Right lung (tissue), 5 donors: Measurements from ENCODE around the gene PRDM16. TPM values are rescaled to one million over a fixed set of nuclear protein-coding genes. Genes with fewer than 3 reads are reported as not detected.
"Not testable (repeated sequence)": the region's sequence is repeated elsewhere in the genome, so short reads cannot be mapped to it uniquely, and the experiment has no call there.

Experiments
- DNase-seq, 2 donors: peaks; one replicate each; pipeline ENCODE4 v3.0.0-alpha.2; 2013
- polyA plus RNA-seq, 5 donors: library from polyadenylated mRNA; unstranded; fragments of 120-200 nt; gene quantifications; one replicate each; pipeline versions ENCODE4 v1.2.1 to v1.2.3, GENCODE V29; 2013; ENCODE audit warnings: inconsistent platforms in 1 of 5, low replicate concordance in 1 of 5; ENCODE audit not compliant: insufficient read length in 5 of 5, insufficient read depth in 1 of 5

PRDM16 gene
- polyA plus RNA-seq, 5 donors, result 9.8 to 16.0 (median 11.8) TPM

DNA sequence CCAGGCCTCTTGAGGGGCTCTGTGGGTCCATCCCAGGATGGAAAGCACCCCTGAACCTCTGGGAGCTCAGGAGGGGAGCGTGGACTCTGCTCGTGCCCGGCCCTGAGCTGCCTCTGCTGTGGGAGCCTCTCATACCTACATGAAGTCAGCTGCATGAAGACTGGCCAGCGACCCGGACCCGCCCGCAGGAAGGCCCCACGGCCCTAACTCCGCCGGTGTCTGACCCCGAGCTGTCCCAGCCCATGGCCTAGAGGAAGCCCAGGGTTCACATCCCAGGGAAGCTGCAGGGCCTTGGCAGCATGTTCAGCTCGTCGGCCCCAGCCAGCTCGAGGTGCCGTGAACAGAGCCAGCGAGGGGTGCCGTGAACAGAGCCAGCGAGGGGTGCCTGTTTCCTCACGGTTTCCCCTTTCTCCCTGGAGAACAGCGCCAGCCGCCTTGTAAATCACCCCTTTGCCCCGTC, 207.4 kb downstream of the PRDM16 start:
- no peak for DNase-seq

DNA sequence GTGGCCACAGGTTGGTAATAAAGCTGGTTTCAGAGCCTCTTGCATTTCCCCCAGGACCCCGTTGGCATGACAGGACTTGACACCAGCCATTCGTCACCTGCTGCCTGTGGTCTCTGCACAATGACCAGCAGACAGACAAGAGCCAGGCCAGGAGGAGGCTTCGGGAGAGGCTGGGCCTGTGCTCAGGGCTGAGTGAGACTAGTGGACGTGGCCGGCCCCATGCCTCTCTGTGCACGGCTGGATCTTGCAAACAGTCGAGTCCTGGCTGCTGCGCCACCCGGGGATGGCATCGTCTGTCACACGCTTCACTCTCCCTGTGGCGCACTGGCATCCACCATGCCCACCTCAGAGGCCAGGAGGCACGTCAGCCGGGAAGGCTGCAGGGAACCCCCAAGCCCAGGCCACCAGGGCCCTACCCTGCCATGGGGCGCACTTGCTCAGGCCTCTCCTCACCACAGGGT, 208.0 kb downstream of the PRDM16 start:
- no peak for DNase-seq

DNA sequence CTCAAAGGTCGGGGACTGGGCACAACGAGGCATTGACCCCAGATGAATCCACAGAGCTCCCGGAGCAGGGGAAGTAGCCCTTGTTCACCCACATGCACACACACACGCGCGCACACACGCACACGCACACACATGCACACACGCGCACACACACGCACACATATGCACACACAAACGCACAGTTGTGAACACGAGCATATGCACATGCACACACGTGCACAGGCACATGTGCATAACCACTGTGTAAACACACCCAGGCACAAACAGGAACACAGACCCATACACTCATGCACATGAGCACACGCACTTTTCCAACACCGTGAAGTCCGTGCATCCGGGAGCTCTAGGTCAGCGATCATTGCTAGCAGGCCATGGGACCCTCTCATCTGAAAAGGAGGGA, 208.6 kb downstream of the PRDM16 start:
- DNase-seq, result no peak

DNA sequence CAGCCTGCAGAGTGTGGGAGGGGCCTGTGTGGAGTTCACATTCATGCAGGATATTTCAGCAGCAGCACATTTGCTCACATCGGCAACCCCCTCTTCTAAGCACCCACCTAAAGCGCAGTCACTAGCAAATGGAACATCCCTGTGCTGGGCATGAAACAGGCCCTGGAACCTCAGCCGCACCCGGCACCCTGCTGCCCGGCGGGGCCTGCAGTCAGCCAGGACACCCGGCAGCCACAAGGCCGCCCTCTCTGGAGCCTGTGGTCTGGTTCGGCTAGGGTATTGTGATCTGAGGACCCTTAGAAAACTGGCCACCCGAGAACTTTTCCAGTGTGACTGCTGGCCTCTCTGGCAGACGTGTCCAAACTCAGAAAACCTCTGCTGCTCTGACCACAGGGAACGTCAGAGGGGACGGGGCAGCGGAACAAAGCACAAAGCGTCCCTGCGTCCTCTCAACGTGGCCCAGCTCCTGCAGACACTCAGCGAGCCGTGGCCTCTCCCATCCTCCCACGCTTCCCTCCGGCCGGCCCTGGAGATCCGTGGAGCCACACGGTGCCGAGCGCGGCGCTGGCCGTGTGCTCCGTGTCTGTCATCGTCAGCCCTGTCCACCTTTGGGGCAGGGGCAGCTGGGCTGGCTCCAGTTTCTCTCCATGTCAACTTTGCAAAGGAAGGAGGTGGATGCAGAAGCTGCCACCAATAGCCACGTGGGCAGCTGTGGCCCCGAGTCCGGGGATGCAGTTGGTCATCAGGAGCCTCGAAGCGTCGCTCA, 209.6 kb downstream of the PRDM16 start:
- DNase-seq, result no peak

DNA sequence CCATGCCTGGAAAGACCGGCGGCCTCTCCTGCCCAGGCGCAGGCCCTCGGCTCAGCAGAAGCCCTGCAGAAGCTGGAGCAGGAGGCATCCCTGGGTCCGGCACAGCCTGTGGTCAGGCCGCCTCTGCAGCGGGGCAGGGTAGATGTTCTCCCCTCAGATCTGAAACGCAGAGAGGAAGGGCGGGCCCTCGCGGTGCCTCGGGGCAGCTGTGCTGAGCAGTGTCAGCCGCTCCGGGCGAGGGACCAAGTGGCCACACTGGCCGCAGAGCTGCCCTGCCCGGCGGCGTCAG, 210.1 kb downstream of the PRDM16 start:
- DNase-seq, result no peak

DNA sequence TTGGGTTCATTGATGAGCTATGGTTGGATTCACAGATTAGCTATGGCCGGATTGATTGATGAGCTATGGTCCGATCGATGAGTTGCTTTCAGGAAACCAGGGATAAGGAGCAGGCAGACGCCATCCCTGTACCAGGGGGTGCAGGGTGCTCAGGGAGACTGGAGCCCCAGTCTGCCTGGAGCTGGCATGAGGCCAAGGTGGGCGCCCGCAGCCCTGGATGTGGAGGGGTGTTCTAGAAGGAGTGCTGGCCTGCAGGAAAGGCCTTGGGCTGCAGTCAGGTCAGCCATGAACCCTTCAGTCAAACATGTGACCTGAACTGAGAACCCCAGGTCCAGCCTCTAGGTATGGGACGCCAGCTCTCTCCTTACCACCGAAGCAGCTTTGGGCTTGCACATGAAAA, 212.7 kb downstream of the PRDM16 start:
- no peak for DNase-seq

DNA sequence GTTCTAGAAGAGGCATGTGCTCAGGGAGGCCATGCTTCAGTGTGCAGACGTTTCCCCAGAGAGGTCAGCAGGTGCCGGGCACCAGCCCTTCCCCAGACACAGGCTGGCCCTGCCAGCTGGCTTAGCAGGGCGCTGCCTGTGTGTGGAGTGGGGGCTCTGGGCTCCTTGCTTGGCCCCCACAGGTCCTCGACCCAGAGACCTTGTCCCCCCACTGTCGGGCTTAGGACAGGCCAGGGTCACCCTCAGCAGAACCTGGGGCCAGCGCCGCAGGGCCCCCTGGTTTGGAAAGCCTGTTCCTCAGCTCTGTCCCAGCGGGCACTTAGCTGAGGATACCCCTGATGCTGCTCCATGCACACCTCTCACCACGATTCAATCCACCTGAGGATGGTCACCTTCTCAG, 213.2 kb downstream of the PRDM16 start:
- no peak for DNase-seq

DNA sequence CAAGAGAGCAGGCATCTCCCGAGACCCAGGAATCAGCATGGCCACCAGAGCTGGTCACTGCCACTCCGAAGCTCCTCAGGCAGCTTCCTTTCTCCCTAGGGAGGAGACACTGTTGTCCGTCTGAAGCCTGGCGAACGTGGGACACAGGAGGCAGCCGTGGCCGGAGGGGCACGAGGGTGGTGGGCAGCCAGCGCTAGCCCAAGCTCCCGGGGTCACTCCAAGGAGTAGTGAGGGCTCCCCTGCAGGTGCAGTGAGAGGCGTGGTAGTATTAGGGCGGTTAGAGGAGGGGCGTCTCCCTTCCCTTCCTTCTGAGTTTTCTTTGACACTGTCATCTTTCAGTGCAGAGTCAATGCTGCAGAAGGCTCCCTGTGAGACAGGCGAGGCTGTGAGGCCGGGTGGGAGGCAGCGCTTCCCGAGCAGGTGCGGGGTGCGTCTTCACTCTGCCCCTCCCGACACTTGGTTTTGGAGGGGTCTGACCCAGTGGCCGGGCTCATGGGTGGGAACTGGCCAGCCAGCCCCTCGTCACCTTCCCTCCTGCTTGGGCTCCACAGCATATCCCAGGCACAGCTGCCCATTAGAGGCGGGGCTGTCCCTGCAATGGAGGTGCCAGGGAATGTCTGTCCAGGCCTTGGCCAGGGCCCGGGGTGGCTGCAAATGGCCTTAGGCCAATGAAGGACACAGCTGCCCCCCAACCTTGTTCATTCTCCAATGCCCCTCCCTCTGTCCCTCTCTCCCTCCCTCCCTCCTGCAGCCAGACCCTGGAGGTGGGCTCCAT, 213.8 kb downstream of the PRDM16 start:
- no peak for DNase-seq

DNA sequence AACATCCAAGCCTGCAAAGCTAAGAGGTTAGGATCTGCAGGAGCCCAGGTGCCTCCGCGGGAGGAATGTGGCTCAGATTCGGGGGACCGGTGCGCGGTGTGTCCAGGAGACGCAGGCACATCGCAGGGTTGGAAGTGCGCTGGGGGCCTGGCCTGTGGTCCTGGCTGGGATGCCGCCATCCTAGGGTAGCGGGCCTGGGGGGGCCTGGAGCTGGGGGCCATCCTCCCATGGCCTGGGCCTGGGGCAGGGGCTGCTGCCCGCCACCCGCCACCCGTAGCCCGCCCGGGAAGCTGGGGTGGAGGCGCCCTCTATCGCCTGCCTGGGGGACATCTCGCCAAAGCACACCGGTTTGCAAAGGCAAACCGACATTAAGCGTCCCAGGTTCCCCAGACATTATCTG, 214.8 kb downstream of the PRDM16 start:
- DNase-seq, result peak in 1 of 2 donors; percentile 25

DNA sequence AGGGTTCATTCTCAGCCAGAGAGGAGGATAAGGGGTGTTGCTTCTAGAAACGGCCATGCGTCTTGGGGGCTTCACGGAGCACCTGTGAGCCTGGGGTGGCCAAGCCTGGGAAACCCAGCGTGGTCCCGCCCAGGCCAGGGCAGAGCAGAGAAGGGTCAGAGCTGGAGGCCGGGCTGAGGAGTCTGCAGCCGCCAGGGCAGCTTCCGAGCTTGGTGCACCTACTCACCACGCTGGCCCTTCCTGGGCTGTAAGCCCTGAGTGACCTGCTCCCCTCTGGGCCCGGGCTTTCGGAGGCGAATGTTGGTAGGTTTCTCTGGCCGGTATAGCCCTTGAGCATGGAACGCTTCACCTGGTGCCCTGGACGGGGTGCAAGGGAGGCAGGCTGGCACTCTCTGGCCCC, 215.7 kb downstream of the PRDM16 start:
- no peak for DNase-seq

DNA sequence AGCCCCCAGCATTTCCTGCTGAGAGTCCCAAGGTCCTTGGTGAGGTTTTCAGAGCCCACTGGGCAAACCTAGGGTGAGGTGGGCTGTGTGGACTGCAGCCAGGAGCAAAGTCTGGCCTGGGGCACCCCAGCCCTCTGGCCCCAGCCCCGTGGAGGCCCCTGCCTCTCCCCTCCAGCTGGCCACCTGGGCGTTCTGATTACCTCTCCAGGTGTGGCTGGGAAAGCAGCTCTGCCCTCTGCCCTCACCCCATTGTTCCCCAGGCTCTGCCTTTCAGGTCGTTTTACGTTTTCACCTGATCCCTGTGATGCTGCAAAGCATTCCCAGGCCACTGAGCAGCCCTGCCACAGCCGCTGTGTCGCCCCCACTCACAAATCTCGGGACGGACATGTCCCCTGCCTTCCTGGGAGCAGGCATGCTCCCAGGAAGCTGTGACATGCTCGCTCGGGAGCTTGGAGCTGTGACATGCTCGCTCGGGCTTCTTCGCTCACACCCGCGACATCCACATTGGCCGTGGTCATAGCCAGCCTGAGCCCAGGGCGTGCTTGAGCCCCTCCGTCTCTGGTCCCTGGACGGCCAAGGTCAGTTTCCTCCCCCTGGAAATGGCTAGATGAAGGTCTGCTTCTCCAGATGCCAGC, 216.2 kb downstream of the PRDM16 start:
- DNase-seq, result no peak

DNA sequence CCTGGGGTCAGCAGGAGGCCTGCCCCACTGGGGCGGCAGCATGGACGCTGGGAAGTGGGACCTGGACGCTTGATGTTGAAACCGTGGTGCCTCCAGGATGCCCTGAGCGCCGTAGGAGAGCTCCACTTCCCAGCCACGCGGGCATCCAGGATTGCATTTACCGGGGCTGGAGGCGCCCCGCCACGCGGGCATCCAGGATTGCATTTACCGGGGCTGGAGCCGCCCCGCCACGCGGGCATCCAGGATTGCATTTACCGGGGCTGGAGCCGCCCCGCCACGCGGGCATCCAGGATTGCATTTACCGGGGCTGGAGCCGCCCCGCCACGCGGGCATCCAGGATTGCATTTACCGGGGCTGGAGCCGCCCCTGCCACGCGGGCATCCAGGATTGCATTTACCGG, 218.1 kb downstream of the PRDM16 start:
- not testable (repeated sequence) for DNase-seq

DNA sequence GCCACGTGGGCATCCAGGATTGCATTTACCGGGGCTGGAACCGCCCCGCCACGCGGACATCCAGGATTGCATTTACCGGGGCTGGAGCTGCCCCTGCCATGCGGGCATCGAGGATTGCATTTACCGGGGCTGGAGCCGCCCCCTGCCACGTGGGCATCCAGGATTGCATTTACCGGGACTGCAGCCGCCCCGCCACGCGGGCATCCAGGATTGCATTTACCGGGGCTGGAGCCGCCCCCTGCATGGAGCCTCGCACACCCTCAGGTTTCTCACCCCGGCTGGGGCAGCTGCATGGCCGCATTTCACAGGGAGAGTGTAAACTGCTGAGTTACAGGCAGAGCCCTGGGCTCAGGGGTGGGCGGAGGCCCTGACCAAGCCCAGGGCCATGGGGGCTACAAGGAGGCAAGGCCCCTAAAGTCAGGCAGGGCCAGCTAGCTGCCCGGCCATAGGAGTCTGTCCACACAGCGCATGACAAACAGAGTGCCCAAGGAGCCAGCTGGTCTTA, 218.7 kb downstream of the PRDM16 start:
- no peak for DNase-seq

DNA sequence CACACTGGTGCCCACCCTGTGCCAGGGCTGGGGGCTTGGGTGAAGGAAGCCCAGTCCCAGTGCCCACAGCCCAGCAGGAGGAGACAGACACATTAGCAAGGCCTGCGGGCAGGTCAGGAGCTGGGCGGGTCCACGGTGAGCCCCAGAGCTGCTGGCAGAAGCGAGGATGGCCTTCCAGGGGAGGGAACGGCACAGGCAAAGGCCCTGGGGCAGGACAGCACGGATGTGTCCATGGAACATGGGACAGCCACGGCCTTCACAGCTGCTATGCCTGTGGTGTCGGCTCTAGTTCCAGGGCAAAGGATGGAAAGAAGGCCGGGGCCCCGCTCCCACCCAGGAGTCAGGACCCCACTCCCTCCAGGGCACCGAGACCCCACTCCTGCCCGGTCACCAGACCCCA, 220.5 kb downstream of the PRDM16 start:
- no peak for DNase-seq

DNA sequence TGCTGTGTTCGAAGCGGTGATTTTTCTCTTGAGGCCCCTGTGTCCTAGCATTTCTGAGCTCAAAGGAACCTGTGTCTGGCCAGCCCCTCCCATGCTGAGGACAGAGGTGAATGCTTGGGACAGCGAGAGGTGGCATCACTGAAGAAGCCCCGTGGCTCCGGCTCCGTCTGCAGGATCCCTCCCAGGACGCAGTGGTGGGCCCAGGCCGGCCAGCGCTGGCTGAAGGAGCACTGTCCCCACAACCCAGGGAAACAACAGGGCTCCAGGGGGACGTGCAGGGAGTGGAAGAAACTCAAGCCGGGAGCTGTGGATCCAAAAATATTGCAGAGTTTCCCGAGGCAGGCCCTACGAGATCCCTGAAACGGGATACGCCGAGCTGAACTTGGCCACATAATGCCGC, 221.4 kb downstream of the PRDM16 start:
- DNase-seq, result no peak

DNA sequence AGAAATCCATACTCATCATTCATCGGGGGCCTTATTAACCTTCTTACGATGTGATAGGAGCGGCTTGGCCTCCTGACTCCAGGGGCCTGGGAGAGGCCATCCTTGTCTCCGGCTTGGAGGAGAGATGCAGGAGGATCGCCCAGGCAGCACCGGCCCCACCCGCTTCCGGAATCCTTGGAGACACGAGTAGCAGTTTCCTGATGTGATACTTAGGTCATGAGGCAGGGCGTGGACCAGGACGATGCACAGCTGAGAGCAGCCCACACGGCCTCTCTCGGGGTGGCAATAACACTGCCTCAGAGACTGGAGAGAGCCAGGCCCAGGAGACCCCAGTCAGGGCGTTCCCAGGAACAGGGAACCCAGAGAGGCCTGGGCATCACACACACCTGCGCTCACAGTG, 221.9 kb downstream of the PRDM16 start:
- DNase-seq, result no peak

DNA sequence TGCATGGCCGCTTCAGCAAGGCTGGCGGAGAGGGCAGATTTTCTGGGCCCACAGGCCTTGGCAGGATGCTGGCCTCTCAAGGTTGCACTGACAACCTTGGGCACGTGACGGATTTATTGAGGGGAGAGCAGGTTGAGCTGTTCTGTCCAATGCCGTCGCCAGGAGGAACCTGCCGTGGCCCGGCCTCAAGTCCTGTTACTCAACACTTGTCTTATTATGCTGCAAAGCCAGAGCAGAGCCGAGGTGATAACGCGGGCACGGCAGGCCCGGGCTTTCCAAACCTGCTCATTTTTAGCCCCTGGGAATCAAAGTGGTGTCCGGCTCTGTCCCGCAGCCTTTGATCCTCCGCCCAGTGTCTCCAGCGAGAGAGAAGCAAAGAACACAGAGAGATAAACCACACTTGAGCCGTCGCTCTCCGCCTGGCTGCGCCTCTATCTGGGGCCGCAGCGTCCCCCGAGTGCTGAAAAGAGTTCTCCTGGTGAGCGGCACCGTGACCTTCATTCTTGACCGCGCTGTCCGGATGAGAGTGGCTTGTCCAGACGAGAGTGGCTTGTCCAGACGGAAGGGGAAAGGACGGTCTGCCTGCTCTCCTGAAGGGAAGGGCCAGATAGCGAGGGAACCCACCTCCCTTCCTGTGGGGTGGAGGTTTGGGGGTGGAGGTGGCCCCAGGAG, 223.2 kb downstream of the PRDM16 start:
- no peak for DNase-seq

DNA sequence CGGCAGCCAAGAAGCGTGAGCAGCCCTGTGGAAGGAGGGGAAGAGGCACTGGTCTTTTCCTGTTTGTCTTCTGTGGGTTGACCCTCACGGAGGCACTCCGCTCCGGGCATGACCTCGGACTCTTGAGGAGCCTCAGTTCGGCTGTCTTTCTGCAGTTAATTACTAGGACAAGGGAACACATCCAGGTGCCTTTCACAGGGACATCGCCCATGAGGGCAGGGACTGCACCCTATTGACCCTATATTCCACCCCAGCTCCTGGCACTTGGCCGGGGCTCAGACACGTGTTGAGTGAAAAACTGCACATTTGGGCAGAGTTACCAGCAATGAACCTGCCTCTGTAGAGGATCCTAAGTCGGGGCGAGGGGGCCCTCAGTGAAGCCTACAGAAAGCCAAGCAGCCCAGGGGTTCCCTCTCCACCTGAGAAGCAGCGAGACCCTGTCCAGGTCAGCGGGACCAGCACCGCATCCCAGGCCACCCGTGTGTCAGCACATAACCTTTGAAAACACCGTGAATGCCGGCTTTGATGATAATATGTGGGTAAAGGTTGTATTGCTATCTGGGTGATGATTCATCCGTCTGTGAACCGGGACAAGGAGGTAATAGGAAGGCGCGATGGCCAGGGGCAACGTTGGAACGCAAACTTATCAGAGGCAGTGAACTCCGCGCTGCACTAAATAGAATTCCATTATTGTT, 224.0 kb downstream of the PRDM16 start:
- no peak for DNase-seq

DNA sequence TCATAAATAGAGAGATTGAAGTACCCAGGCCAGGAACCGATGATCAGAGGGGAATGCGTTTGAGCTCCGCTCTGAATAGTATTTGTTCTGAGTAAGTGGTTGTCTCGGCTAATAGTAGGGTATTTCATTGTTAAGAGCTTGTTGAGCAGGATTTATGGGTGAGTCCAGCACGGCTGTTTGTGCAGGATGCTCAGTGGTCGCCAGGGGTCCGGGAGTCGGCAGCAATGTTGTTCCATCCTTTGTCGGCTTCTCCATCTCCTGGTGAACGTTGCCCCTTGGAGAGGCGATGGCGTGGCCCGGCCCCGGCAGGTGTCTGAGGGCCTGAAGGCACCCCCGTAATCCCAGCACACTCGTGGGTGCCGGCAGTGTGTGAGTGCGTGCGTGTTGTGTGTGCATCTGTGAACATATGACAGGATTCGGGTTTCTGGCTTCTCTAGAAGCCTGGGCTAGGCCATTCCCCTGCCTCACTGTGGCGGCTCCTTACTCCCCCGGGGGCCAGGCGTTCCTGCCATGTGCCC, 224.6 kb downstream of the PRDM16 start:
- no peak for DNase-seq

DNA sequence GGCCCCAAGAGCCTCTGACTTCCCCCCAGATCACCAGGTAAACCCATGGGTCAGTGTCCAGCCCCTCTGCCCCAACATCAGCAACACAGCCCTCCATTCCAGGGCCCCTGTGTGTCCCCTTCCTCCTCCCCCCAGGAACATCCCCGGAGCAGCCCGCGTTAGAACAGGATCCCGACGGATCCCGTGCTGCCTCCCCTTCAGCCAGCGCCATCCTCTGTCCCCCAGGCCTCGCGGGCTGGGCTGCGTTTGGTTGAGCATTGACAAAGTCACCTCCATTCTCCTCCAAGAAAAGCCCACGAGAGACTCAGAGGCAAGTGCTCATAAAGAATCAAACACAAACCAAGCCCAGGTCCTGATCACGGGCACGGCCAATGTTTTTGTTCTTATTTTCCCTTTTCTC, 225.4 kb downstream of the PRDM16 start:
- no peak for DNase-seq

DNA sequence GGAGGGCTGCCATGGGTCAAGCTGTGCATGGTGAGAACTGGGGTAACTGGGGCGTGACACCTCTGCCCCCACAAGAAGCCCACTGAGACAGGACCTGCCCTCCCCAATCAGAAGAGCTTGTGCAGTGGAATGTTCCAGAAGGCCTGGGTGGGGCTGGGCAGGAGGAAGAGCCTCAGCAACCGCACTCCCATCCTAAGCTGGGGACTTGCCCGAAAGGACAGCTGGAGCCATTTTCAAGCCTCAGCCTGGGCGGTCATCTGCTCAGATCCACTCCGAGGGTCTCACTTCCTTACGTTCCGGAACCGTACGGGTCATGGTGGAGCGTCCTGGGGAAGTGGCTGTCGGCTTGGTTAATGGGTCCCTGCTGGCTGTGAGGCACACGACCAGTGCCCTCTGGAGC, 226.8 kb downstream of the PRDM16 start:
- DNase-seq, result no peak
